ENCODE measurements around the gene PKN1. TPM values are rescaled to one million over a fixed set of nuclear protein-coding genes. Genes with fewer than 3 reads are reported as not detected.

The PKN1 gene
- total and polyA plus RNA-seq, 9 of the 15 experiments (the other 6 are each of a cell fraction or from before 2014, with no cell fraction given): 0.30 to 228 (median 77.5) TPM

- no peak for TF ChIP-seq ZMIZ1 (IDR thresholded peaks at IDR 0.05; ENCODE audit: low read depth in 2 of 2, low read length in 2 of 2)
- TF ChIP-seq VEZF1 (CRISPR knock-in tag; IDR thresholded peaks at IDR 0.05): peak; percentile 51; the same call in 1 of the 2 replicates
- TF ChIP-seq SIN3A (IDR thresholded peaks at IDR 0.05; ENCODE audit: borderline replicate concordance in 2 of 2, control insufficient read depth in 1 of 2, low read depth in 2 of 2, low read length in 2 of 2): no peak
- no peak for TF ChIP-seq ZNF212 (CRISPR knock-in tag; IDR thresholded peaks at IDR 0.05)
- no peak for TF ChIP-seq RREB1 (CRISPR knock-in tag; IDR thresholded peaks at IDR 0.05)
- TF ChIP-seq NBN (IDR thresholded peaks at IDR 0.05; ENCODE audit: low read depth): no peak; the same call in 1 of the 2 replicates
- no peak for TF ChIP-seq ZNF274 (IDR thresholded peaks at IDR 0.05; ENCODE audit: borderline replicate concordance, low read depth, low read length)
- no peak for TF ChIP-seq SMAD3 (CRISPR knock-in tag; conservative IDR thresholded peaks at IDR 0.05)
- peak; percentile 35 to 49; a peak in 2 of 4 replicates for TF ChIP-seq KDM1A (IDR thresholded peaks at IDR 0.05)
- no peak for TF ChIP-seq SMAD1 (IDR thresholded peaks at IDR 0.05; ENCODE audit: low read depth, low read length, partially characterized antibody)
- TF ChIP-seq RFX1 (IDR thresholded peaks at IDR 0.05): no peak
- TF ChIP-seq ZNF232 (CRISPR knock-in tag; IDR thresholded peaks at IDR 0.05): no peak
- TF ChIP-seq MYC (IDR thresholded peaks at IDR 0.05; ENCODE audit: low read depth, low read length): 0 out of 2 replicates have a peak, but pooled peaks have one; percentile 42
- no peak for TF ChIP-seq MYC (CRISPR knock-in tag; IDR thresholded peaks at IDR 0.05; ENCODE audit: borderline replicate concordance, low read depth)
- TF ChIP-seq MED1 (CRISPR knock-in tag; IDR thresholded peaks at IDR 0.05; ENCODE audit: borderline replicate concordance): no peak
These were observed 7.4 kb upstream of the PKN1 start (continued) for GRCh38 chr19:14425696-14426138.
